Activated T-cell treated with anti-CD3 and anti-CD28 coated beads for 1 hour (primary cell): ENCODE results near the gene GPM6B.
"Not testable (repeated sequence)": the region's sequence is repeated elsewhere in the genome, so short reads cannot be mapped to it uniquely, and the experiment has no call there.

Experiments used
- DNase-seq: peaks from one replicate; pipeline ENCODE4 v3.0.0-alpha.2; 2020; ENCODE audit warnings: low read depth

GPM6B gene

GRCh38 chrX:13764281-13764680 is 52.6 kb downstream of the GPM6B start:
- DNase-seq, result no peak

GRCh38 chrX:13763489-13763888 is 53.4 kb downstream of the GPM6B start:
- DNase-seq, result no peak

DNA sequence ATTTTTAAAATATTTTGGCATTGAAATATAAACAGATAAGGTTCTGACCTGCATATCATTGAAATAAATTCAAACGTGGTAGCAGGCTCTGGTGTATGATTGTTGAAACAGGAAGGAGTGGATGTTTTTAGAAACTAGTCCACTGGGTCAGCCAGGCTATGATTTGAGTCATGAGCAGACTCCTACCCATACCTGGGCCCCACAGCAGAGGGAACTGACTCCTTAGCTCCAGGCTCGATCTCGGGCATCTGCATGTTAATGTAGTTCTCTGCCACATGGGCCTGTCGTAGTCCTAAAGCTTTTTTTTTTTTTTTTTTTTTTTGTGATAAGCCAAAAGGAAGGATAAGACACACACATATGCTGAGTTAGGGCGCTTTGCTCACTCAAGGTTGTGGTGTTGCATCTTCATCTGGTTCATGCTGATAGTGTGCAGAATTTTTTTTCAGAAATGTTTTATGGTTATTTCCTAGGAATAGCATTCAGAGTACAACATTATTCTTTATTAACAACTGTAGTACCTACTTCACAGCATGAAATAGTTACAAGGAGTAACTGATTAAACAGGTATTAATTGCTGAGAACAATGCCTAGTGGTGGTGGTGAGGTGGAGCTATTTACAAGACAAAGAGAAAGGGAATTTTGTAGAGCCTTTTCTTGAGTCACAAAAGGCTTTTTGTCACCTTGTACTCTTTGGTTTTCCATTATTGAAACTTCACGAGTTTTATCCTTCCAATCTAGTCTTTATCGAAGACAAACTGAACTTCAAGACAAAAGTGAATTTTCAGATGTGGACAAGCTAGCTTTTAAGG is 55.1 kb downstream of the GPM6B start:
- DNase-seq, result no peak

- no peak for DNase-seq
Measured at GRCh38 chrX:13760426-13760825, 56.5 kb downstream of the GPM6B start.

- no peak for DNase-seq
Measured at GRCh38 chrX:13759152-13759718, 57.7 kb downstream of the GPM6B start.

DNA sequence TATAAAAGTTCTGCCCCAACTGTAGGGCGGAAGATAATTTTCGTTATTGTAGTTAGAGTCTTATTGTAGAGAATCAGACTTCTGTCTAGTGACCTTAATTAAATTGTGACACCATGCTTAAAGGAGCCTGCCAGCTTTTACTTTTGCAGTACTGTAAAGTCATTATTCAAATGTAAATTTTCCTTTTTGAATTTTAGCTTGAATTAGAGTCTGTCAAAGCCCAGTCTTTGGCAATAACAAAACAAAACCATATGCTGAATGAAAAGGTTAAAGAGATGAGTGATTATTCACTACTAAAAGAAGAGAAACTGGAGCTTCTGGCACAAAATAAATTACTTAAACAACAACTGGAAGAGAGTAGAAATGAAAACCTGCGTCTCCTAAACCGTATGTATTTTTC is 60.5 kb downstream of the GPM6B start:
- no peak for DNase-seq

GRCh38 chrX:13755254-13755653 is 61.6 kb downstream of the GPM6B start:
- no peak for DNase-seq

- DNase-seq, result no peak
Measured at GRCh38 chrX:13754765-13755164, 62.1 kb downstream of the GPM6B start.

DNA sequence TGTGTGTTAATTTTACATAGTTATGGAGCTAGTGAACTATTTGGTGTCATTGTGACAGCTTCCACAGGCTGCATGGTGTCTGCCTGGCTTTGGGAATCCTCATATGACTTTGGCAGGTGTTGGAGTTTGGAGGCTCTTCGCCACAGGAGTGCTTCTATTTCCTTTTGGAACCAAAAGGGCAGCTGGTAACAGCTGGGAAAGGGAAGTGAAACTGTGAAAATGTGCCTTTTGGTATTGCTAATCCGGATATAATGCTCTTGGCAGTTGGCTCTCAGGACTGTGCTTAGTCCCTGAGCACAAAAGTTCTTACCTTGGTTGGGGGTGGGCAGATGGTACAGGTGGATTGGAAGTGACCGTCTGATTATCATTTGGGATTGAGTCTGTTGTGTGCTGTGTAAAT is 64.2 kb downstream of the GPM6B start:
- DNase-seq, result no peak

GRCh38 chrX:13752141-13752540 is 64.8 kb downstream of the GPM6B start:
- DNase-seq, result no peak

DNA sequence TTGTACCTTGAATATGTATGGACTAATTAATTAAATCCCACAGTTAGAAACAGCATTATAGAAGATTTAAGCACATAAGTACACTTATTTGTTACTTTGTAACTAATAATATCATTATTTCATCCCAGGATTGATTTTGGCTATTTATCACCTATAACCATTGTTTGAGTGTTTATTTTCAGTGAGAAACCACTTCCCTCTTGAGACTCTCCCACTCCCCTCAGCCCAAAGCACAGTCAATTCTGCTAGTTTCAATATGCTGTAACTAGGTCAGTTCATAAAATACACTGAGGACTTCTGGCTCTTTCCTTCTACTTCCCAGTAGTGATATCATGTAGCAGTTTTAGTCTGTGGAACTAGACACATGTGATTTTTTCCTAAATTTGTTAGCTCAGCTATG is 66.1 kb downstream of the GPM6B start:
- no peak for DNase-seq

GRCh38 chrX:13750204-13750603 is 66.7 kb downstream of the GPM6B start:
- DNase-seq, result no peak

DNA sequence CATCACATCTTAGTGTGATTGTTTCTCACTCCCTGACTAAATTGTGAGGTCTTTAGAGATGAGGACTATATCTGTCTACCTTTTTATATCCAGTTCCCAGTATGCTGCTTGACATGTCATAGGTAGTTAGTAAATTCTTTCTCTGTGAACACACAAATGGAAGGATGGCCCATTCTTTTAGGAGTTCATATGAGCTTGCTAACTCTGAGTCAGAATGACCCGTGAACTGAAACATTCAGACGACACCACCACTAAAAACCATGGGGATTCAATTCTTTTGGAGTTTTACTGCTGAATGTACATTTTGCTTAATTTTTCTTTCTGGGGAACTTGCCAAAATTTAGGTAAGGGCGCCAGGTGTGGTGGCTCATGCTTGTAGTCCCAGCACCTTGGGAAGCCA is 68.4 kb downstream of the GPM6B start:
- no peak for DNase-seq

- DNase-seq, result no peak
Measured at GRCh38 chrX:13747836-13748235, 69.1 kb downstream of the GPM6B start.

GRCh38 chrX:13742397-13743176 is 74.3 kb downstream of the GPM6B start:
- DNase-seq, result no peak

GRCh38 chrX:13741695-13742094 is 75.2 kb downstream of the GPM6B start:
- DNase-seq, result no peak

GRCh38 chrX:13734278-13735172 is 82.4 kb downstream of the GPM6B start, which contains the start of the genes OFD1 and TRAPPC2:
Gene OFD1, plus strand, starts transcription at chrX:13734748. Its CDS starts 324 bp downstream, at chrX:13735072.
Gene TRAPPC2, minus strand, starts transcription at chrX:13734620. Its CDS starts 14,657 bp downstream, at chrX:13719963.
- peak; percentile 75 for DNase-seq

- DNase-seq, result no peak
Measured at GRCh38 chrX:13733506-13733905, 83.4 kb downstream of the GPM6B start.

- DNase-seq, result no peak
Measured at GRCh38 chrX:13732246-13733067, 84.4 kb downstream of the GPM6B start.

DNA sequence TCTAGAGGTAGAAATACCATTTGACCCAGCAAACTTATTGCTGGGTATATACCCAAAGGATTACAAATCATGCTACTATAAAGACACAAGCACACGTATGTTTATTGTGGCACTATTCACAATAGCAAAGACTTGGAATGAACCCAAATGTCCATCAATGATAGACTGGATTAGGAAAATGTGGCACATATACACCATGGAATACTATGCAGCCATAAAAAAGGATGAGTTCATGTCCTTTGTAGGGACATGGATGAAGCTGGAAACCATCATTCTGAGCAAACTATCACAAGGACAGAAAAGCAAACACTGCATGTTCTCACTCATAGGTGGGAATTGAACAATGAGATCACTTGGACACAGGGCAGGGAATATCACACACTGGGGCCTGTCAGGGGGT is 86.4 kb downstream of the GPM6B start:
- not testable (repeated sequence) for DNase-seq

- DNase-seq, result not testable (repeated sequence)
Measured at GRCh38 chrX:13726583-13726982, 90.3 kb downstream of the GPM6B start.
